GM21390 (cell line): ENCODE data around the gene DAZAP1.
A peak's percentile ranks its signal among the peaks of the same experiment; 100 is the strongest.

Experiments
- ATAC-seq: cut with Tn5 transposase; IDR thresholded peaks from one replicate; pipeline ENCODE4 v1.9.1; 2021; ENCODE audit not compliant: unreplicated experiment

The DAZAP1 gene

GRCh38 chr19:1424192-1424955, 17.0 kb downstream of the DAZAP1 start:
- ATAC-seq: no peak

DNA sequence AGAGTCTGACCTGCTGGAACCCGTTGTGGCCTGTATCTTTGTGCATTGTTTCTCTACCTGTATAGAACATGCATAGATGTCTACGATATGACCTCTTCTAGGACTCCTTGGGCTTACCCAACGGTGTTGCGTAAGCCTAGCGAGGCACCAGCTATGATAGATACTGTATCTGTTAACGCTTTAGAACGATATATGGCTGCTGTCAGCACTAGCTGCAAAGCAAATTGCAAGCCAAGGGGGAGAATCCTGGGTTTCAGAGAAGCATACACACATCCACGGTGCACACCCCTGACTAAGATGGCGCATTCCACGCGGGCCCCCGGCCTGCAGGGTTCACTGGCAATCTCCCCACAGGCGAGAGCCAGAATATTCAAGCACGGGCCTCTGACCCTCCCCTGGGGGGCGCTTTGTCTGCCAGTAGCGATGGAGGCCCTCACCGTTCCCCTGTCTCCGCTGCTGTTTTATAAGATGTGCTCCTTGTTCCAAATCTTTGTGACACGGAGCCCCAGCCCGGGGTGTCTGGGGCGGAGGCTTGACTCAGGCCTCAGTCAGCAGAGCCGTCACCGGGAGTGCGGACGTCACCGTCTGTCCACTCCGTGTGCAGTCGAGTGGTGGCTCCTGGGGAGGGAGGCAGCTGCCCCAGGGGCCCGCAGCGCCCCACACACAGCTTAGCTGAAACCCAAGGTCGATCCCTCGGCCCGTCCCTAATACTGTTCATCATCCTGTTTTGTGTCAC, 17.9 kb downstream of the DAZAP1 start:
- ATAC-seq: no peak

- no peak for ATAC-seq
These were observed 18.5 kb downstream of the DAZAP1 start for GRCh38 chr19:1425902-1426301.

DNA sequence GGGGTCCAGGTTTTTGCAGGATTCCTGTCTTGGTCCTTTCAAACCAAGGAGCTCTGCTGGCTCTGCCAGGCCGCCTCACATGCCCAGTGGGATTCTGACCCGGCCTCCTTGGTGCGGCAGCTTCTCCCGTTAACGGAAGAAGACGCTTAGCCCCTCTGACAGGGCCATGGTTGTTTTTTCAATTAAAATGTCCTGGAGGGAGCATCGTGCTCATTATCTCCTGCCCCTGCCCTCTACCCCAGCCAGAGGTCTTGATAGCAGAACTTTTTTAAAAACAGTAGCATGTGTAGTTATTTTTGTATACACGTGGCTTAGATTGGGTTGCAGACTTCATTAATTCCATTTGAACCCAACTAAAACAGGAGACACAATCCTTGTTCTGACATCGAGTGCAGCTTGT, 19.4 kb downstream of the DAZAP1 start:
- ATAC-seq: no peak

DNA sequence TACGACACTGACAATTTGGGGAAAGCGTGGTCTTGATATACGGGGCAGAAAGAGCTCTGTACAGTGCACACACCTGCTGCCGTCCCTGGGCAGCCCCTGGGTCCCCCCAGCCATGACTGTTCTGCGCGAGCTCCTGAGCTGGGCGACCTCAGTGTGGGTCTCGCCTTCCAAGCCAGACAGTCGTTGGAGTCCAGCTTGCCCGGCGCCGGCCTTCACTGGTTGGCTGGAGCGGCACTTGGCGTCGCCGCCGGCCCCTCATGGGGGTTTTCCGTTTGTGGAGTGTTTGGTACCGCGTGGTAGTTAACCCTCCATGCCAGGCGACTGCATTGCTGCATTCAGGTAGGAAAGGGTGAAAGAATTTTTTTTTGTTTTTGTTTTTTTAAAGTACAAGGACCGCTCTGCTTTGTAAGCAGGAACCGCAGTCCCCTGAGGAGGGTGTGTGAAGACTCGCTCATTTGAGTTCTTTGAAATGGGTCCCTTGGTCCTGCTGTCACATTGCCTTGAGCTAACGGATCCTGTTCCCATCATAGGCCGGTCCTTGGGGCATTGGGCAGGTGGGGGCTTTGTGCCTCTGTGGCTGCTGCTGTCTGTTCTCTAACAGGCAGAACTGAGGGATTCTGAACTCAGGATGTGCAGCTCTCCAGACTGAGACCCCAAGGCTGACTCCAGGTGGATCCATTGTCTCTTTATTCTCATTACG, 20.0 kb downstream of the DAZAP1 start:
- ATAC-seq: no peak

GRCh38 chr19:1428738-1429391, 21.5 kb downstream of the DAZAP1 start:
- ATAC-seq: no peak

DNA sequence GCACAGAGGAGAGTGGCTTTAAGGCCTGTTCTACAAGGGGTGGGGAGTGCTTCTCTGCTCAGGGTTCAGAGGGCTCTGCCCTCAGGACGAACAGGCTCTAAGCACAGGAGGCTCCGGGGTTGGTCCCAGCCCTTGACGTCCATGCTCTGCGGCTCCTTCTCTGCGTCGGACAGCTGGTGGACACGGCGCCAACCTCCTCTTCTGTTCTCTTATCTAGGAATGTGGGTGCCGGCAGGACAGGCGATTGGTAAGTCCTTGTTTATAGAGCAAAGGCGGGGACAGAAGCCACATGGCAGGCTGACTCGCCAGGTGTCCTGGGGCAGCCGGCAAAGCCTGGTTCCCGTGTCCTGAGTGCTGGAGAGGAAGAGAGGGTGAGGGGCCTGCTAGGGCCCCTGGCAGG, 22.4 kb downstream of the DAZAP1 start:
- ATAC-seq: no peak

DNA sequence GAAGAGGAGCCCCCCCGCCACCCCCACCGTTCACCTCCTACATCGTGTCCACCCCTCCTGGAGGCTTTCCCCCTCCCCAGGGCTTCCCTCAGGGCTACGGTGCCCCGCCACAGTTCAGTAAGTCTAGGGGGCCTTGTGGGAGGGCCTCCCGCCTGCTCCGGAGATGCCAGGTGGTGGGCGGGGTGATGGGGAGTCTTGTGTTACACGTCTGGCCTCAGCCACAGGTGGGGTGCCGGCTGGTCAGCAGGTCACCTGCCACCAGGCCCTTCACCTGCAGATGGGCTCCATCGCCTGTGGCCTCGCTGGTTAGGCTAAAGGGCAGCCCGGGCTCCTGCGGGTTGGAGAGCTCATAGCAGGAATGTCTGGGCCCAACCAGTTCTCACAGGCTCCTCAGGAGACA, 22.9 kb downstream of the DAZAP1 start:
- no peak for ATAC-seq

- ATAC-seq: no peak
These were observed 24.5 kb downstream of the DAZAP1 start for GRCh38 chr19:1431759-1432506.

DNA sequence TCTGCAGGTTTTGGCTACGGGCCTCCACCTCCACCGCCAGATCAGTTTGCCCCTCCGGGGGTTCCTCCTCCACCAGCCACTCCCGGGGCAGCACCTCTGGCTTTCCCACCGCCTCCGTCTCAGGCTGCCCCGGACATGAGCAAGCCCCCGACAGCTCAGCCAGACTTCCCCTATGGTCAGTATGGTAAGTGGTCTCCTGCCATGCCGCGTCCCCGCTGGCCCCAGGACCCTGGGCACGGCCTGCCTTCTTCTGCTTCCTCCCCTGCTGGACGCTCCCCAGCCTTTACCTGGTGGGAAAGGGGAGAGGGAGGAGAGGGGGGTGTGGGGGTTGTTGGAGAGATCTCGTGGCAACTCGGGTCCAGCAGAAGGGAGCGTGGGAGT, 25.1 kb downstream of the DAZAP1 start:
- ATAC-seq: no peak

DNA sequence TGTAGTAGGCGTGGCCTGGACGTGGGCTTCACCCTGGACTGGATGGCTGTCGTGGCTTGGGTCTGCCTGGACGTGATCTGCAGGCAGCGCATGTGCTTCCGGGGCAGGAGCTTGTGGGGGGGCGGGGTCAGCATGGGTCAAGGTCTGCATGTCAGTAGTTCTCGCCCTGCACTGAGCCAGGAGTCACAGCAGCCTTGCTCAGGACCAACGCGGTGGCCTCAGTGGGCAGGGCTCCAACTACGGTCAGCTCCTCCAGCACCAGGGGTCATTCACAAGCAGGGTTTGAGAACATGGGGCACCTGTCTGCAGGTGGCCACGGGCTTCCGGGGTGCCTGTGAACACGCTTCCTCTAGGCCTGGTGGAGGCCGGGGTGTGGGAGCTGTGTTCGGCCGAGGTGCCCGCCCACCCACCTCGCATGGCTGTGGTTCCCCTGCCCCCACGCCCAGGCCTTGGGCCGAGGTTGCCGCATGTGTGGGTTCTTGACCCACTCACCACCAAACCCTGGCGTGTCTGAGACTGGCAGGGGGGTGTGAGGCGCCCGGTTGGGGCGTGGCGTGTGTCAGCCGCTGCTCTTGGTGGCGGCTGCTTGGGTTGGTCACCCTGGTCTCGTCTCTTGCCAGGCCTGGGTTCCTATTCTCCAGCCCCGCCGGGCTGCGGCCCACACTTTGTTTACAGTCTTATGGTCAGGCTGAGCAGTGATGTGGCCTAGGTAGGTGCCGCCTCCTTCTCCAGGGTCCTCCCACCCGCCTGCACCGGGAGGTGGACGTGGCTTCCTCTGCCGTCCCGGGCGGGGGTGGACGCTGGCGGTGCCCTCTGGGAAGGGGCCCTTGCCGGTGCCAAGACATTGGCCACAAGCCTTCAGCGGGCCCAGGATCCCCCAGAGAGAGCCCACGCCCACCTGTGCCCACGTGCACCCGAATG, 26.0 kb downstream of the DAZAP1 start:
- no peak for ATAC-seq

DNA sequence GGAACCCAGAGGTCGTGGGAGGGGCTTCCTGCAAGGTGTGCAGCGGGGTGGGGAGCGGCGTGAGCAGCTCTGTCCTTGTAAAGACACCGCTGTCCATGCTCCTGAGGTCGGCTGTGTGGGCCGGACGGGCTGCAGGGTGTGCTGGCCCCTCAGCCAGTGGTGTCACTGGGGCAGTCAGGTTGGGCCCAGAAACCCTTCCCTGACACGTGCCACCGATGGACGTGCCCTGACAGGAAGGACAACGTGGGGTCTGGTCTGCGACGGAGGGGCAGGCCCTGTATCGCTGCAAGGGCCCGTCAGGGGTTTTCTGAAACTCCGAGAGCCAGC, 26.6 kb downstream of the DAZAP1 start:
- no peak for ATAC-seq

GRCh38 chr19:1434577-1435060, 27.2 kb downstream of the DAZAP1 start:
- ATAC-seq: no peak

DNA sequence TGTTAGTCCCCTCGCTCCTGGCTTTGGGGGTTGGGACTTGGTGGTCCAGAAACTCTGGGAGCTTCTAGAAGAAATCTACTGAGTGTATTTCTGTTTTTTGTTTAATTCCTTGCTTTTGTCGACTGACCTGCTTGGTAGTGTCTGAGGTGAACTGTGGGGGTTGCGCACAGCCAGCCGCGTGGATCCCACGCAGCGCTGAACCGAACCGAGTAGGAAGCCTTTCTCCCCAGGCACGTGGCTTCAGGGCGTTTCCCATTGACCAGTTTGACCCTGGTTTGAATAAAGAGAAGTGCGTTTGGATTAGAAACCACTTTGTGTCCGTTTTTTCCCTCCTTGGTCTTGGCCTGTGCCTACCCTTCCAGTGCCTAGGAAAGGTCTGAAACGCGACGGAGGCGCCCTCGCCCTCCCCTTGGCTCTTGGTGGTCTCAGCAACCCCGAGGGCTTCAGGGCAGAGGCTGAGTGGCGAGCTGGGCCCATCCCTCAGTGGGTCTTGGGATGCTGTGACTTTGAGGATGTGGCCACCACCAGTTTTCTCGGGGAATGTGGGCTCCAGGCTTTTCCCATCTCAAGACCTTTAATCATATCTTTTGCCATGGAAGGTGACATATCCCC, 28.1 kb downstream of the DAZAP1 start:
- no peak for ATAC-seq

- no peak for ATAC-seq
These were observed 30.2 kb downstream of the DAZAP1 start for GRCh38 chr19:1437609-1438008.

DNA sequence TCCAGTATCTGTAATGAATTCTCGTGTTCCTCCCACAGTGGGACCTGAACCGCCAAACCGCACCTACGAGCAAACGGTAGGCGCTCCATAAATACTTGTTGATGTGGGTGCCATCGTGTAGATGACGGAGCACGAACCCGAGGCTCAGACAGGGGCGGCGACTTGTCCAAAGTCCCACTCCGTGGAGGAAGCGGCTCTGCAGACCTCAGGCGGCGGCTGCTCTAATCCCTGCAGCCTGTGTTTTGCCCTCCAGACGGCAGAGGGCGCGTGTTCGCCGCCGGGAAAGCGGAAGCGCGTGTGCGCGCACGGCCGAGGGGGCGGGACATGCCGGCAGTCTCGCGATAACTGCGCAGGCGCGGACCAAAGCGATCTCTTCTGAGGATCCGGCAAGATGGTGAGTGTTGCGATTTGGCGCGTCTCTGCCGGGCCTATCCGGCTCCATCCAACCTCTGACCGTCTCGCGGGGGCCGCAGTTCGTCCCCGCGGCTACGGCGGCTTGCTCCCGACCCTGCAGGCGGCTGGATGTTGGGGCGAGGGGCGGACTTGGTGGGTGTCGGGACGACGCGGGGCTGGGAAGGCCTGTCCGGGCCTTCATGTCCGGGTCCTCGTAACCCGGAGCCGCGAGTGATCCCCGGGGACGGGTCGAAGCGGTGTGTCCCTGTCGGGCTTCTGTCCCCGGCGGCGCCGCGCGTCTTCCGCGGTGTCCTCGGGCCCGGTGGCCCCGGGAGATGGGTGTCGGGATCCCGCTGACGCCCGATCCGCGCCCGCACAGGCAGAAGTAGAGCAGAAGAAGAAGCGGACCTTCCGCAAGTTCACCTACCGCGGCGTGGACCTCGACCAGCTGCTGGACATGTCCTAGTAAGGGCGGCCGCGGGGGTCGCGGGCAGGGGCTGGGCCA, 30.9 kb downstream of the DAZAP1 start, which contains the start of gene RPS15:
Gene RPS15, plus strand, starts transcription at position 362 of the 898 bp plus-strand sequence. Its CDS starts 30 bp downstream, at position 392.
- ATAC-seq: peak; percentile 68

- no peak for ATAC-seq
These were observed 31.6 kb downstream of the DAZAP1 start for GRCh38 chr19:1438933-1439354.
